MM.1S (cell line): Measurements from ENCODE around the gene ZNF117.

Experiments
- DNase-seq: peaks from one replicate; pipeline ENCODE4 v3.0.0-alpha.2; 2015
- H2AFZ ChIP-seq: fragments of 300-600 bp; sonication (generic); 2 replicates; pipeline ENCODE4 v1.6.0; 2016; ENCODE audit warnings: antibody characterized with exemption, low read length
- H3F3A ChIP-seq: fragments of 300-600 bp; sonication (generic); 2 replicates; pipeline ENCODE4 v1.6.1; 2016; ENCODE audit warnings: mild to moderate bottlenecking, antibody characterized with exemption, low read length, moderate library complexity, mixed read lengths; ENCODE audit not compliant: insufficient read depth
- H3K27ac ChIP-seq: fragments of 300-600 bp; sonication (generic); 2 replicates; pipeline ENCODE4 v1.5.1; 2016; ENCODE audit warnings: mild to moderate bottlenecking, low read length
- H3K27me3 ChIP-seq: fragments of 300-600 bp; sonication (generic); replicated peaks from 2 replicates; pipeline ENCODE4 v1.6.0; 2016; ENCODE audit warnings: low read length; ENCODE audit not compliant: insufficient read depth
- H3K36me3 ChIP-seq: fragments of 300-600 bp; sonication (generic); replicated peaks from 2 replicates; pipeline ENCODE4 v1.6.1; 2016; ENCODE audit warnings: mild to moderate bottlenecking, low read length, mixed read lengths; ENCODE audit not compliant: insufficient read depth
- H3K4me1 ChIP-seq: fragments of 300-600 bp; sonication (generic); 2 replicates; pipeline ENCODE4 v1.6.1; 2016; ENCODE audit warnings: low read length, mixed read lengths
- H3K4me2 ChIP-seq: fragments of 300-600 bp; sonication (generic); 2 replicates; pipeline ENCODE4 v1.6.0; 2016; ENCODE audit warnings: low read depth, low read length
- H3K4me3 ChIP-seq: fragments of 300-600 bp; sonication (generic); 2 replicates; pipeline ENCODE4 v1.5.1; 2016; ENCODE audit warnings: low read length, mixed read lengths
- H3K79me2 ChIP-seq: fragments of 300-600 bp; sonication (generic); 2 replicates; pipeline ENCODE4 v1.6.1; 2016; ENCODE audit warnings: mixed run types, low read length, mixed read lengths
- H3K9ac ChIP-seq: fragments of 300-600 bp; sonication (generic); 2 replicates; pipeline ENCODE4 v1.6.1; 2016; ENCODE audit warnings: low read length, mixed read lengths
- H3K9me2 ChIP-seq: fragments of 300-600 bp; sonication (generic); replicated peaks from 2 replicates; pipeline ENCODE4 v1.6.1; 2016; ENCODE audit warnings: mild to moderate bottlenecking, low read length, mixed read lengths; ENCODE audit not compliant: insufficient read depth
- H3K9me3 ChIP-seq: fragments of 300-600 bp; sonication (generic); replicated peaks from 2 replicates; pipeline ENCODE4 v1.6.1; 2016; ENCODE audit warnings: mild to moderate bottlenecking, low read length, mixed read lengths; ENCODE audit not compliant: insufficient read depth
- H4K20me1 ChIP-seq: fragments of 300-600 bp; sonication (generic); 2 replicates; pipeline ENCODE4 v1.6.1; 2016; ENCODE audit warnings: mild to moderate bottlenecking, low read length, moderate library complexity, mixed read lengths; ENCODE audit not compliant: insufficient read depth
- EZH2 ChIP-seq: fragments of 300-600 bp; sonication (generic); optimal IDR thresholded peaks from 2 replicates; pipeline ENCODE3; 2017; ENCODE audit warnings: low read depth, mild to moderate bottlenecking, antibody characterized with exemption, low read length, mixed read lengths
- EZH2phosphoT487 ChIP-seq: fragments of 300-600 bp; sonication (generic); IDR thresholded peaks from 2 replicates; pipeline ENCODE4 v1.6.1; 2018; ENCODE audit warnings: antibody characterized with exemption, low read length
- TF ChIP-seq, protein P1 (sequence below): fragments of 300-600 bp; sonication (generic); IDR thresholded peaks from 2 replicates; pipeline ENCODE4 v1.5.1; 2016; ENCODE audit warnings: antibody characterized with exemption, low read length, mixed read lengths

ZNF117 gene

DNA sequence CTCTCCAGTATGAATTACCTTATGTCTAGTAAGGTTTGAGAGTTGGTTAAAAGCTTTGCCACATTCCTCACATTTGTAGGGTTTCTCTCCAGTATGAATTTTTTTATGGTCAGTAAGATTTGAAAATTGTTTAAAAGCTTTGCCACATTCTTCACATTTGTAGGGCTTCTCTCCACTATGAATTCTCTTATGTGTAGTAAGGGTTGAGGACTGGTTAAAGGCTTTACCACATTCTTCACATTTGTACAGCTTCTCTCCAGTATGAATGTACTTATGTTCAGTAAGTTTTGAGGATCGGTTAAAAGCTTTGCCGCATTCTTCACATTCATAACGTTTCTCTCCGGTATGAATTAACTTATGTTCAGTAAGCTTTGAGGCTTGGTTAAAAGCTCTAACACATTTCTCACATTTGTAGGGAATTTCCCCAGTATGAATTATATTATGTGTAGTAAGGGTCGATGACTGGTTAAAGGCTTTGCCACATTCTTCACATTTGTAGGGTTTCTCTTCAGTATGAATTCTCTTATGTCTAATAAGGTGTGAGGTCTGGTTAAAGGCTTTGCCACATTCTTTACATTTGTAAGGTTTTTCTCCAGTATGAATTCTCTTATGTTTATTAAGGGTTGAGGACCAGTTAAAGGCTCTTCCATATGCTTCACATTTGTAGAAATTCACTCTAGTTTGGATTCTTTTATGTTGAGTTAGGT lies 12.2 kb downstream of the ZNF117 start:
- no peaks in the 10 kb centered on the region for H3F3A ChIP-seq
- no peak for DNase-seq
- no peak for TF ChIP-seq EZH2
- no peak overlapping the region for H3K4me2 ChIP-seq
- no peaks in the 10 kb centered on the region for H3K4me1 ChIP-seq
- H4K20me1 ChIP-seq, result no peaks in the 10 kb centered on the region
- no peak overlapping the region for H3K27ac ChIP-seq
- no peaks in the 10 kb centered on the region for H3K79me2 ChIP-seq
- H3K27me3 ChIP-seq, result no peaks in the 10 kb centered on the region
- H3K4me3 ChIP-seq, result no peak overlapping the region
- H3K9me3 ChIP-seq, result peaks cover 3% of the 10 kb centered on the region; the same call in 1 of the 2 replicates
- no peak overlapping the region for H2AFZ ChIP-seq
- peaks cover 8% of the 10 kb centered on the region; the same call in 1 of the 2 replicates for H3K36me3 ChIP-seq
- no peak overlapping the region for H3K9ac ChIP-seq
- no peaks in the 10 kb centered on the region for H3K9me2 ChIP-seq

DNA sequence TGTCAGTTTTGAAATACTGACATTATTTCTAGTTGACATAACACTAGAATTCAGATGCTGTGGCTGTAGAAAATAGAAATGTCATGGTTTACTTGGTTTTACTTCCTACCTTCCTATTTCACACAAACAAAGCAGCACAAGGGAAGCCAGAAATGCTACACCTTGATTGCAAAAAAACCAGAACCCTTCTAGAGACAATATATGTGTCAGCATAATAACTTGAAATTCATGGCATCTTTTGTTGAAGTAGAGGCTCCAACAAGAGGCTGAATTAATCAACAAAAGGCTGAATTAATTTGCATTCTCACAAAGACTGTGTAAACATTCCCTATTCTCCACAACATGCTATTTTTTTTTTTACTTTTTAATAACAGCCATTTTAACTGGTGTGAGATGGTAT lies 25.2 kb downstream of the ZNF117 start:
- no peaks in the 10 kb centered on the region for H3K4me1 ChIP-seq
- TF ChIP-seq, protein P1, sequence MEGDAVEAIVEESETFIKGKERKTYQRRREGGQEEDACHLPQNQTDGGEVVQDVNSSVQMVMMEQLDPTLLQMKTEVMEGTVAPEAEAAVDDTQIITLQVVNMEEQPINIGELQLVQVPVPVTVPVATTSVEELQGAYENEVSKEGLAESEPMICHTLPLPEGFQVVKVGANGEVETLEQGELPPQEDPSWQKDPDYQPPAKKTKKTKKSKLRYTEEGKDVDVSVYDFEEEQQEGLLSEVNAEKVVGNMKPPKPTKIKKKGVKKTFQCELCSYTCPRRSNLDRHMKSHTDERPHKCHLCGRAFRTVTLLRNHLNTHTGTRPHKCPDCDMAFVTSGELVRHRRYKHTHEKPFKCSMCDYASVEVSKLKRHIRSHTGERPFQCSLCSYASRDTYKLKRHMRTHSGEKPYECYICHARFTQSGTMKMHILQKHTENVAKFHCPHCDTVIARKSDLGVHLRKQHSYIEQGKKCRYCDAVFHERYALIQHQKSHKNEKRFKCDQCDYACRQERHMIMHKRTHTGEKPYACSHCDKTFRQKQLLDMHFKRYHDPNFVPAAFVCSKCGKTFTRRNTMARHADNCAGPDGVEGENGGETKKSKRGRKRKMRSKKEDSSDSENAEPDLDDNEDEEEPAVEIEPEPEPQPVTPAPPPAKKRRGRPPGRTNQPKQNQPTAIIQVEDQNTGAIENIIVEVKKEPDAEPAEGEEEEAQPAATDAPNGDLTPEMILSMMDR, result no peak
- TF ChIP-seq EZH2phosphoT487 (no peak), EZH2 (no peak)
- no peaks in the 10 kb centered on the region for H3K79me2 ChIP-seq
- H3F3A ChIP-seq, result no peaks in the 10 kb centered on the region
- no peaks in the 10 kb centered on the region for H4K20me1 ChIP-seq
- no peak overlapping the region for H2AFZ ChIP-seq
- no peaks in the 10 kb centered on the region for H3K9me2 ChIP-seq
- no peak for DNase-seq
- H3K9ac ChIP-seq, result no peak overlapping the region
- no peaks in the 10 kb centered on the region for H3K9me3 ChIP-seq
- no peak overlapping the region for H3K27ac ChIP-seq
- H3K27me3 ChIP-seq, result no peaks in the 10 kb centered on the region
- no peaks in the 10 kb centered on the region for H3K36me3 ChIP-seq
- no peak overlapping the region for H3K4me2 ChIP-seq
- H3K4me3 ChIP-seq, result no peak overlapping the region

DNA sequence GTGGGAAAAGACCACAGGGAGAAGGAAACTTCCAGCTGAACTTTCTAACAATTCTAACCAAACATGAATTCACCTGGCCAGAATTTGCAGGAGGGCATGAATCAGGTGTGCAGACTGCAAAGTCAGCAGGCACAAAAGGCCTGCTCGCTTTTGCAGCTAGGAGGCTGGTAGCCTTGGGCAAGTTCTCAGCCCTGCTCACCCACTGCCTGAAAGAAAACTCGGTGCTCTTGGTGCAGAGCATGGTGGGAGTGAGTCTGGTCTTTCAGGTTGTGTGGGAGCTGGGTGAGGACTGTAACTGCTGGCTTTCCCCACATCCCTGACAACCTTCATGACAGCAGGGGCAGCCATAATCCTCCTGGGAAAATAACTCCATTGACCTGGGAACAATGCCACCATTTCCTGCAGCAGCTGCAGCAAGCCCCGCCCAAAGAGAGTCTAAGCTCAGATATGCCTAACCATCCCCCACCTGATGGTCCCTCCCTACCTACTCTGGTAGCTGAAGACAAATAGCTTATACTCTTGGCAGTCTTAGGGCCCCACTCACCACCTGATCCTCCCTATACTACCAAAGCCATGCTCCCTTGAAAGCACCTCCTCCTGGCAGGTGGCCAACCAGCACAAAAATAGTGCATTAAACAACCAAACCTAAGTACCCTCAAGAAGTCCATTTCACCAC lies 31.6 kb downstream of the ZNF117 start:
- Histone ChIP-seq H3K4me2 (no peak overlapping the region), H3K27ac (peak overlapping the region; percentile 28; the same call in 1 of the 2 replicates), H3K9me2 (no peaks in the 10 kb centered on the region), H3K27me3 (no peaks in the 10 kb centered on the region), H4K20me1 (no peaks in the 10 kb centered on the region), H3K79me2 (no peaks in the 10 kb centered on the region), H3K36me3 (no peaks in the 10 kb centered on the region), H2AFZ (no peak overlapping the region), H3K4me1 (peaks cover 3% of the 10 kb centered on the region; the same call in 1 of the 2 replicates), H3K4me3 (no peak overlapping the region), H3K9me3 (no peaks in the 10 kb centered on the region), H3F3A (no peaks in the 10 kb centered on the region), H3K9ac (no peak overlapping the region)
- no peak for TF ChIP-seq EZH2phosphoT487
- TF ChIP-seq EZH2, result no peak
- TF ChIP-seq, protein P1, result no peak
- peak; percentile 62 for DNase-seq
